HCT116 (cell line): ENCODE data around the gene CLEC4G. TPM values are rescaled to one million over a fixed set of nuclear protein-coding genes. Genes with fewer than 3 reads are reported as not detected.

Source experiments
- ATAC-seq: fragments of 200-7000 bp; cut with Tn5 transposase; 2 replicates; pipeline ENCODE4 v1.9.1; 2020; ENCODE audit warnings: mild to moderate bottlenecking, moderate library complexity
- BruUV-seq: library from RNA; stranded (reverse); fragments of 400-500 nt; replicated peaks from 2 replicates; lab custom pipeline; 2021; lab: Mats Ljungman, UMichigan
- CTCF ChIA-PET: fragments of 300-600 bp; sonication (Branson Sonifier 250); formaldehyde crosslinking; loops from one replicate; lab custom pipeline; 2021; ENCODE audit warnings: antibody characterized with exemption; lab: Charles Lee
- POLR2A ChIA-PET: fragments of 300-600, 350-600 bp; sonication (Branson Sonifier 250); formaldehyde crosslinking; loops from one replicate; lab custom pipeline; 2021; ENCODE audit warnings: antibody characterized with exemption; lab: Charles Lee
- RAD21 ChIA-PET, 2 experiments: fragments of 300-600 bp; sonication (Branson Sonifier 250); formaldehyde crosslinking; loops; one replicate each; lab custom pipeline; 2023; ENCODE audit warnings: low total read pairs in 2 of 2; ENCODE audit not compliant: uncharacterized antibody in 2 of 2, unreplicated experiment in 2 of 2, low non-redundant PET in 1 of 2; lab: Charles Lee
- DNase-seq: peaks from one replicate; pipeline ENCODE4 v3.0.0-alpha.2; 2010; ENCODE audit warnings: low read depth, low spot score
- H2AFZ ChIP-seq: fragments of 200-600 bp; shearing (Covaris generic), sonication (generic); 2 replicates; pipeline ENCODE4 v1.6.1; 2017; ENCODE audit warnings: low read depth, mixed run types, mixed read lengths, antibody characterized with exemption, low read length; ENCODE audit not compliant: poor library complexity, severe bottlenecking
- H3K27ac ChIP-seq: 2 replicates; pipeline ENCODE4 v1.5.1; 2012; ENCODE audit warnings: low read depth, low read length
- H3K27me3 ChIP-seq: fragments of 200-600 bp; sonication (generic); 2 replicates; pipeline ENCODE4 v1.6.1; 2016; ENCODE audit warnings: mixed run types, low read length, mixed read lengths; ENCODE audit not compliant: insufficient read depth
- H3K36me3 ChIP-seq, 2 experiments: fragments of 200-500 bp in 1 of 2; fragments of 200-600 bp in 1 of 2; sonication (Bioruptor generic) in 1 of 2; sonication (generic) in 1 of 2; 2 replicates each; pipeline versions ENCODE4 v1.5.1 to v1.6.1; 2014 to 2016; ENCODE audit warnings: low read length in 2 of 2, inconsistent platforms in 1 of 2, mixed read lengths in 1 of 2, mixed run types in 1 of 2; ENCODE audit not compliant: insufficient read depth in 2 of 2, control insufficient read depth in 1 of 2
- H3K4me1 ChIP-seq, 2 experiments: fragments of 200-600 bp in 1 of 2; sonication (generic) in 1 of 2; 2 replicates each; pipeline versions ENCODE4 v1.5.1 to v1.6.1; 2012 to 2017; ENCODE audit warnings: low read length in 2 of 2, inconsistent platforms in 1 of 2, mild to moderate bottlenecking in 1 of 2, mixed read lengths in 1 of 2, mixed run types in 1 of 2, moderate library complexity in 1 of 2; ENCODE audit not compliant: insufficient read depth in 2 of 2, control insufficient read depth in 1 of 2
- H3K4me2 ChIP-seq: fragments of 200-600 bp; sonication (generic); 2 replicates; pipeline ENCODE4 v1.6.1; 2017; ENCODE audit warnings: mixed run types, low read length, mixed read lengths
- H3K4me3 ChIP-seq, 2 experiments: fragments of 200-600 bp in 1 of 2; sonication (generic) in 1 of 2; replicated peaks in 1 of 2; 2 replicates each; pipeline ENCODE4 v1.5.1; 2011 to 2016; ENCODE audit warnings: low read length in 2 of 2, control low read depth in 1 of 2, low read depth in 1 of 2, mild to moderate bottlenecking in 1 of 2, mixed read lengths in 1 of 2, mixed run types in 1 of 2
- H3K79me2 ChIP-seq: fragments of 200-600 bp; sonication (generic); 2 replicates; pipeline ENCODE4 v1.6.1; 2017; ENCODE audit warnings: mild to moderate bottlenecking, mixed run types, low read length, moderate library complexity, mixed read lengths; ENCODE audit not compliant: insufficient read depth
- H3K9ac ChIP-seq: fragments of 200-600 bp; sonication (generic); 2 replicates; pipeline ENCODE4 v1.6.1; 2016; ENCODE audit warnings: low read length, mixed read lengths
- H3K9me2 ChIP-seq: fragments of 200-600 bp; sonication (generic), shearing (Covaris generic); 2 replicates; pipeline ENCODE4 v1.6.1; 2017; ENCODE audit warnings: mixed run types, mild to moderate bottlenecking, moderate library complexity; ENCODE audit not compliant: insufficient read depth
- H3K9me3 ChIP-seq, 2 experiments: fragments of 200-500 bp in 1 of 2; fragments of 200-600 bp in 1 of 2; sonication (Bioruptor generic) in 1 of 2; sonication (generic) in 1 of 2; 2 replicates each; pipeline ENCODE4 v1.6.1; 2014 to 2017; ENCODE audit warnings: low read length in 2 of 2, mixed read lengths in 2 of 2, inconsistent platforms in 1 of 2, low read depth in 1 of 2, mild to moderate bottlenecking in 1 of 2, mixed run types in 1 of 2, moderate library complexity in 1 of 2; ENCODE audit not compliant: control insufficient read depth in 1 of 2, insufficient read depth in 1 of 2
- H4K20me1 ChIP-seq: fragments of 200-600 bp; sonication (generic), shearing (Covaris generic); 2 replicates; pipeline ENCODE4 v1.6.1; 2017; ENCODE audit warnings: mixed run types, mild to moderate bottlenecking, moderate library complexity; ENCODE audit not compliant: insufficient read depth
- EGR1 ChIP-seq: IDR thresholded peaks from 2 replicates; pipeline ENCODE4 v1.6.1; 2012; ENCODE audit warnings: low read depth
- EZH2 ChIP-seq: fragments of 200-600 bp; sonication (generic); IDR thresholded peaks from 2 replicates; pipeline ENCODE4 v1.6.1; 2017; ENCODE audit warnings: antibody characterized with exemption, mixed run types
- EZH2phosphoT487 ChIP-seq: fragments of 200-600 bp; IDR thresholded peaks from 2 replicates; pipeline ENCODE4 v1.6.1; 2018; ENCODE audit warnings: antibody characterized with exemption, borderline replicate concordance
- FOSL1 ChIP-seq: IDR thresholded peaks from 2 replicates; pipeline ENCODE4 v1.6.1; 2012; ENCODE audit warnings: low read depth
- MAX ChIP-seq: IDR thresholded peaks from 2 replicates; pipeline ENCODE4 v1.6.1; 2012
- POLR2A ChIP-seq: IDR thresholded peaks from 2 replicates; pipeline ENCODE4 v1.7.0; 2011; ENCODE audit warnings: borderline replicate concordance; ENCODE audit not compliant: insufficient read depth, insufficient read length; ENCODE audit errors: extremely low read depth
- RAD21 ChIP-seq: IDR thresholded peaks from 2 replicates; pipeline ENCODE4 v1.6.1; 2012; ENCODE audit warnings: low read depth, mild to moderate bottlenecking
- SIN3A ChIP-seq: IDR thresholded peaks from 2 replicates; pipeline ENCODE4 v1.6.1; 2012; ENCODE audit warnings: low read depth
- SP1 ChIP-seq: IDR thresholded peaks from 2 replicates; pipeline ENCODE4 v1.6.1; 2012; ENCODE audit warnings: low read depth
- SRF ChIP-seq: IDR thresholded peaks from 2 replicates; pipeline ENCODE4 v1.6.1; 2012; ENCODE audit warnings: low read depth
- YY1 ChIP-seq: IDR thresholded peaks from 2 replicates; pipeline ENCODE4 v1.6.1; 2011; ENCODE audit warnings: low read length, low read depth, moderate library complexity, mild to moderate bottlenecking; ENCODE audit not compliant: insufficient replicate concordance; ENCODE audit errors: extremely low read depth
- ZBTB33 ChIP-seq: IDR thresholded peaks from 2 replicates; pipeline ENCODE4 v1.6.1; 2011; ENCODE audit warnings: mild to moderate bottlenecking, low read length, moderate library complexity; ENCODE audit not compliant: insufficient replicate concordance; ENCODE audit errors: extremely low read depth
- ZFX ChIP-seq: fragments of 450-650 bp; IDR thresholded peaks from 2 replicates; pipeline ENCODE4 v1.6.1; 2017
- intact Hi-C: fragments of 100-400 bp; cut with micrococcal nuclease; formaldehyde crosslinking; loops from 2 replicates; pipeline ENCODE4 v1.10.0; 2022
- total RNA-seq: library from RNA; stranded (reverse); gene quantifications from one replicate; pipeline ENCODE4 v1.2.1, GENCODE V29; 2021; ENCODE audit not compliant: unreplicated experiment
- TF ChIP-seq, protein P1 (sequence below), 3 experiments: fragments of 200-600 bp in 1 of 3; sonication (generic) in 1 of 3; IDR thresholded peaks in 2 of 3; conservative IDR thresholded peaks in 1 of 3; 2 replicates each; pipeline ENCODE4 v1.5.1; 2012 to 2017; ENCODE audit warnings: low read depth in 2 of 3, low read length in 2 of 3, antibody characterized with exemption in 1 of 3, borderline replicate concordance in 1 of 3, control low read depth in 1 of 3, mild to moderate bottlenecking in 1 of 3, mixed read lengths in 1 of 3, mixed run types in 1 of 3, moderate library complexity in 1 of 3; ENCODE audit not compliant: insufficient read depth in 1 of 3

Gene CLEC4G
- total RNA-seq, 1 experiment from 2014 or later = not detected

DNA sequence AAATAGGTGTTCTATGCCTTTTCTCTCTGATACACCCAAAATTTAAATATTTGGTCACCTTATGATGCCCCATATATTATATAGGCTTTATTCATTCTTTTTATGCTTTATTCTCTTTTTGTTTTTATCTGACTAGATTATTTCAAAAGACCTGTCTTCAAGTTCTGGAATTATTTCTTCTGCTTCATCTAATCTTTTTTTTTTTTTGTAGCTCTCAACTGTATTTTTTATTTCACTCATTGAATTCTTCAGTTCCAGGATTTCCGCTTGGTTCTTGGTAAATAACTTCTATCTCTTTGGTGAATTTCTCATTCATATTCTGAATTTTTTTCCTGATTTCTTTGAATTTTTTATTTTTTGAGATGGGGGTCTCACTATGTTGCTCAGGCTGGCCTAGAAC, 27.2 kb upstream of the CLEC4G start:
- RAD21 ChIA-PET = interaction anchor here in 1 of 2 experiments (0.7 kb wide), 1 partner anchor 537 kb away, joined by 3 read pairs; no protein-coding TSS in a partner anchor
- H3K9me2 ChIP-seq = no peaks in the 10 kb centered on the region
- H3K27ac ChIP-seq = no peak overlapping the region
- no peaks in the 10 kb centered on the region for H3K27me3 ChIP-seq
- H3K9me3 ChIP-seq = peaks cover 12 to 17% of the 10 kb centered on the region in 2 experiments; a peak in 2 of 4 replicates
- H3K36me3 ChIP-seq = no peaks in the 10 kb centered on the region
- H2AFZ ChIP-seq = no peak overlapping the region
- no TSS peak for BruUV-seq
- CTCF ChIA-PET = no interaction called here
- ATAC-seq (no peak), DNase-seq (no peak)
- TF ChIP-seq MAX = no peak
- TF ChIP-seq SRF = no peak
- no peak for TF ChIP-seq EZH2phosphoT487
- no peak for TF ChIP-seq SIN3A
- TF ChIP-seq SP1 = no peak
- TF ChIP-seq RAD21 = no peak
- no peak for TF ChIP-seq POLR2A
- TF ChIP-seq EZH2 = no peak
- no peak for TF ChIP-seq ZFX
- TF ChIP-seq, protein P1, sequence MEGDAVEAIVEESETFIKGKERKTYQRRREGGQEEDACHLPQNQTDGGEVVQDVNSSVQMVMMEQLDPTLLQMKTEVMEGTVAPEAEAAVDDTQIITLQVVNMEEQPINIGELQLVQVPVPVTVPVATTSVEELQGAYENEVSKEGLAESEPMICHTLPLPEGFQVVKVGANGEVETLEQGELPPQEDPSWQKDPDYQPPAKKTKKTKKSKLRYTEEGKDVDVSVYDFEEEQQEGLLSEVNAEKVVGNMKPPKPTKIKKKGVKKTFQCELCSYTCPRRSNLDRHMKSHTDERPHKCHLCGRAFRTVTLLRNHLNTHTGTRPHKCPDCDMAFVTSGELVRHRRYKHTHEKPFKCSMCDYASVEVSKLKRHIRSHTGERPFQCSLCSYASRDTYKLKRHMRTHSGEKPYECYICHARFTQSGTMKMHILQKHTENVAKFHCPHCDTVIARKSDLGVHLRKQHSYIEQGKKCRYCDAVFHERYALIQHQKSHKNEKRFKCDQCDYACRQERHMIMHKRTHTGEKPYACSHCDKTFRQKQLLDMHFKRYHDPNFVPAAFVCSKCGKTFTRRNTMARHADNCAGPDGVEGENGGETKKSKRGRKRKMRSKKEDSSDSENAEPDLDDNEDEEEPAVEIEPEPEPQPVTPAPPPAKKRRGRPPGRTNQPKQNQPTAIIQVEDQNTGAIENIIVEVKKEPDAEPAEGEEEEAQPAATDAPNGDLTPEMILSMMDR (IDR thresholded peaks at IDR 0.05 in 2 of 3, conservative IDR thresholded peaks at IDR 0.05 in 1 of 3; ENCODE audit: borderline replicate concordance in 1 of 3, insufficient read depth in 1 of 3, low read depth in 2 of 3, low read length in 2 of 3) = no peak
- no peak for TF ChIP-seq FOSL1
- TF ChIP-seq YY1 = no peak
- TF ChIP-seq EGR1 = no peak
- no peak for TF ChIP-seq ZBTB33
- no peak overlapping the region for H3K9ac ChIP-seq
- POLR2A ChIA-PET = no interaction called here
- intact Hi-C loops = no loop called here
- H3K79me2 ChIP-seq = no peaks in the 10 kb centered on the region
- no peak overlapping the region for H3K4me3 ChIP-seq
- no peaks in the 10 kb centered on the region for H4K20me1 ChIP-seq
- no peaks in the 10 kb centered on the region for H3K4me1 ChIP-seq
- H3K4me2 ChIP-seq = no peak overlapping the region
